HepG2 (cell line): ENCODE results near the gene PARP15. TPM values are rescaled to one million over a fixed set of nuclear protein-coding genes. Genes with fewer than 3 reads are reported as not detected.

Experiments
- ARID5B ChIP-seq: IDR thresholded peaks from 2 replicates; pipeline ENCODE4 v1.4.0; 2020; ENCODE audit warnings: mild to moderate bottlenecking, missing genetic modification reagents
- DMAP1 ChIP-seq: IDR thresholded peaks from 2 replicates; pipeline ENCODE4 v1.6.1; 2016
- HMG20B ChIP-seq: conservative IDR thresholded peaks from 2 replicates; pipeline ENCODE4 v1.6.1; 2016; ENCODE audit warnings: missing genetic modification reagents, missing compliant biosample characterization
- HMGXB3 ChIP-seq: sonication (generic); formaldehyde crosslinking; IDR thresholded peaks from 2 replicates; pipeline ENCODE4 v1.4.0; 2020; ENCODE audit warnings: missing genetic modification reagents, borderline replicate concordance
- HOXA3 ChIP-seq: sonication (generic); formaldehyde crosslinking; IDR thresholded peaks from 2 replicates; pipeline ENCODE4 v1.5.0; 2020; ENCODE audit warnings: missing genetic modification reagents
- POGK ChIP-seq: sonication (generic); formaldehyde crosslinking; conservative IDR thresholded peaks from 2 replicates; pipeline ENCODE4 v1.8.0; 2022; ENCODE audit warnings: mild to moderate bottlenecking, moderate library complexity, missing genetic modification reagents
- RARA ChIP-seq: IDR thresholded peaks from 2 replicates; pipeline ENCODE4 v1.6.1; 2016; ENCODE audit warnings: missing genetic modification reagents, missing compliant biosample characterization
- RBM39 ChIP-seq: fragments of 200-400 bp; formaldehyde crosslinking; IDR thresholded peaks from one replicate; pipeline ENCODE4 v1.6.1; 2018; ENCODE audit warnings: antibody characterized with exemption, mild to moderate bottlenecking, low read depth, low read length; ENCODE audit not compliant: poor library complexity, severe bottlenecking
- SOX13 ChIP-seq, 3 experiments: fragments of 450-650 bp in 1 of 3; sonication (generic) in 1 of 3; formaldehyde crosslinking in 1 of 3; IDR thresholded peaks in 2 of 3; conservative IDR thresholded peaks in 1 of 3; 2 replicates each; pipeline versions ENCODE4 v1.5.0 to v1.6.1; 2016 to 2020; ENCODE audit warnings: antibody characterized with exemption in 1 of 3, mild to moderate bottlenecking in 1 of 3, missing compliant biosample characterization in 1 of 3, missing genetic modification reagents in 1 of 3, moderate library complexity in 1 of 3
- U2AF2 ChIP-seq: fragments of 200-400 bp; formaldehyde crosslinking; IDR thresholded peaks from 2 replicates; pipeline ENCODE4 v1.6.1; 2017; ENCODE audit warnings: low read depth, mild to moderate bottlenecking, low read length
- ZFP36L1 ChIP-seq: sonication (generic); formaldehyde crosslinking; IDR thresholded peaks from 2 replicates; pipeline ENCODE4 v1.8.0; 2022; ENCODE audit warnings: mild to moderate bottlenecking, missing genetic modification reagents, moderate library complexity
- ZFYVE20 ChIP-seq: sonication (generic); formaldehyde crosslinking; IDR thresholded peaks from 2 replicates; pipeline ENCODE4 v1.8.0; 2023; ENCODE audit warnings: low read depth, mild to moderate bottlenecking, moderate library complexity, missing genetic modification reagents, borderline replicate concordance
- ZKSCAN5 ChIP-seq: sonication (generic); formaldehyde crosslinking; IDR thresholded peaks from 2 replicates; pipeline ENCODE4 v1.5.1; 2020; ENCODE audit warnings: mild to moderate bottlenecking, missing genetic modification reagents
- ZNF20 ChIP-seq: sonication (generic); formaldehyde crosslinking; IDR thresholded peaks from 2 replicates; pipeline ENCODE4 v1.4.0; 2020; ENCODE audit warnings: mild to moderate bottlenecking, moderate library complexity, missing genetic modification reagents
- ZNF235 ChIP-seq: sonication (generic); formaldehyde crosslinking; IDR thresholded peaks from 2 replicates; pipeline ENCODE4 v1.8.1; 2023; ENCODE audit warnings: mild to moderate bottlenecking, missing genetic modification reagents, borderline replicate concordance
- ZNF354B ChIP-seq: sonication (generic); formaldehyde crosslinking; IDR thresholded peaks from 2 replicates; pipeline ENCODE4 v1.8.0; 2022; ENCODE audit warnings: mild to moderate bottlenecking, missing genetic modification reagents
- ZNF510 ChIP-seq: sonication (generic); formaldehyde crosslinking; IDR thresholded peaks from 2 replicates; pipeline ENCODE4 v1.4.0; 2020; ENCODE audit warnings: low read depth, mild to moderate bottlenecking, missing genetic modification reagents
- ZNF672 ChIP-seq: sonication (generic); formaldehyde crosslinking; IDR thresholded peaks from 2 replicates; pipeline ENCODE4 v1.8.1; 2022; ENCODE audit warnings: missing genetic modification reagents
- ZNF746 ChIP-seq: sonication (generic); formaldehyde crosslinking; IDR thresholded peaks from 2 replicates; pipeline ENCODE4 v1.8.0; 2022; ENCODE audit warnings: mild to moderate bottlenecking, missing genetic modification reagents
- polyA plus RNA-seq, 8 experiments: library from polyadenylated mRNA; depleted of rRNA in 3 of 8; stranded (reverse) in 7 of 8; unstranded in 1 of 8; fragments of >200 nt; fragmentation: Illumina TruSeq in 4 of 8; extraction: Trizol in 4 of 8; gene quantifications; 2 replicates each; pipeline versions ENCODE4 v1.2.1 to v1.2.3, GENCODE V29; 2011 to 2016; ENCODE audit warnings: low read depth in 4 of 8, missing spikeins in 1 of 8, mixed read lengths in 1 of 8; ENCODE audit not compliant: insufficient read depth in 1 of 8
- total RNA-seq, 5 experiments: library from RNA; depleted of rRNA; stranded (reverse); fragments of >200 nt; fragmentation: Illumina TruSeq; extraction: Trizol; gene quantifications; 2 replicates each; pipeline ENCODE4 v1.2.3, GENCODE V29; 2016; ENCODE audit warnings: low read depth in 1 of 5

Gene PARP15
- total and polyA plus RNA-seq, 2 of the 13 experiments (the other 11 are each of a cell fraction or from before 2014, with no cell fraction given), result 0.02 TPM; not detected in 1

GRCh38 chr3:122564155-122564912 lies 13.1 kb upstream of the PARP15 start, which contains the start of the genes DTX3L and PARP9 (continued):
- TF ChIP-seq RBM39 (peak; percentile 77), ZFYVE20 (CRISPR knock-in tag) (no peak), POGK (peak; percentile 90), ARID5B (CRISPR knock-in tag) (peak; percentile 78), HMG20B (CRISPR knock-in tag) (no peak), ZFP36L1 (CRISPR knock-in tag) (peak; percentile 73; the same call in 1 of the 2 replicates), ZNF235 (no peak; the same call in 1 of the 2 replicates), ZNF746 (peak; percentile 79), DMAP1 (CRISPR knock-in tag) (peak; percentile 74; the same call in 1 of the 2 replicates), ZNF354B (CRISPR knock-in tag) (no peak), ZKSCAN5 (CRISPR knock-in tag) (no peak), RARA (CRISPR knock-in tag) (peak; percentile 63; the same call in 1 of the 2 replicates), U2AF2 (no peak), SOX13 (IDR thresholded peaks at IDR 0.05) (no peak), SOX13 (CRISPR knock-in tag; conservative IDR thresholded peaks at IDR 0.05 in 1 of 2, IDR thresholded peaks at IDR 0.05 in 1 of 2) (peak in 1 of 2 experiments; percentile 55; a peak in 2 of 4 replicates), HMGXB3 (no peak), ZNF20 (CRISPR knock-in tag) (0 out of 2 replicates have a peak, but pooled peaks have one; percentile 71), ZNF672 (CRISPR knock-in tag) (no peak), HOXA3 (CRISPR knock-in tag) (peak; percentile 62), ZNF510 (CRISPR knock-in tag) (0 out of 2 replicates have a peak, but pooled peaks have one; percentile 63)
